Measurements from ENCODE around the gene SIPA1L3.

SIPA1L3 gene

DNA sequence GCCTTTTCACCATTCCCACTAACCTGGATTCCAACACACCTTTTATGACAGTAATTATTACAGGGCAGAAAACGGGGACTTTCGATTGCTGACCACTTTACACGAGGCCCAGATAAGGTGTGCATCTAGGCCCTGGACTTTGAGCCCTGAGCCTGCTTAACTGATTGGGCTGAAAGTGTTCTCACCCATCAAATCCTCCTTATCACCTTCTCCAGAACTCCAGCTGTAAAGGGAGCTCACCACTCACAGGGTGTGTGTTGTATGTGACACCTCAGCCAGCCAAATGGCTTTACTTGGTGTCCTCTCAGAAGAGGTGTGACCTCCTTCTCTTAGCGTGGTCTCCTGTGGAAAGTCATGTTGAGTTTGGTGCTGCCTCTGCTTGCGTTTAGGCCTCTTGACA, 36.5 kb downstream of the SIPA1L3 start:
- DNase-seq (ENCODE audit: insufficient read length, low spot score): no peak
- no peak for FAIRE-seq

GRCh38 chr19:37946132-37946531, 39.1 kb downstream of the SIPA1L3 start:
- FAIRE-seq (no peak), DNase-seq (ENCODE audit: insufficient read length, low spot score) (no peak)

DNA sequence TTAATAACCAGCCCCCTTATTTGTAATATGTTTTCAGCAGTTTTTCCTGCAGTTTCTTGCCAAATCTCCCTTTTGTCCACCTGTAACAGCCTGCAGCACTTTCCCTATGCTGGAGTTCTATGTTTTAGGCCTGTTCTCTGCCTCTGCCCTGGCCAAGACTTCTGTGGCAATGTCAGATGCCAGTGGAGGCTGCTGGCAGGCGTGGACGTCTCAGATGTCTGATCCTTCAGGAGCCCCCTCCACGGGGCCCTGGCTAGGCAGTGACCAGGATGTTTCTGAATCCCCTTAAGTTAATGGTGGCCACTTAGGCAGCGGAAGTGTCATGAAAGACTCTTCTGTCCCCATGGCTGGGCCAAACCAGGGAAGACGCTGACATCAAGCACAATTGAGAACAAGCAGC, 40.8 kb downstream of the SIPA1L3 start:
- DNase-seq (ENCODE audit: insufficient read length, low spot score): no peak
- FAIRE-seq: no peak

DNA sequence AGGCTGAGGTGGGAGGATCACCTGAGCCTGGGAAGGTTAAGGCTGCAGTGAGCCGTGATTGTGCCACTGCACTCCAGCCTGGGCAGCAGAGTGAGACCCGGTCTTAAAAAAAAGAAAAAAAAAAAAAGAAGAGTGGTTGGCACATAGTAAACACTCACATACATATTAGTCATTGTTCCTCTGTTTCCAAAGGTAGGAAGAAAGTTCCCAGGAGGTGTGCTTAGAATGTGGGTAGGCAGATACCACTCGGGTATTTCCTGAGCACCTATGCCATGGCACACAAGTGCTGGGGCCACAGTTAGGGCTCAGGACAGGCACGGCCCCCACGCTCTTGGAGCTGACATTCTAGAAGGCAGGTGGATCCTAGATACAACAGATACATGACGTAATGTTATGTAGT, 41.4 kb downstream of the SIPA1L3 start:
- DNase-seq (ENCODE audit: insufficient read length, low spot score) (no peak), FAIRE-seq (no peak)

DNA sequence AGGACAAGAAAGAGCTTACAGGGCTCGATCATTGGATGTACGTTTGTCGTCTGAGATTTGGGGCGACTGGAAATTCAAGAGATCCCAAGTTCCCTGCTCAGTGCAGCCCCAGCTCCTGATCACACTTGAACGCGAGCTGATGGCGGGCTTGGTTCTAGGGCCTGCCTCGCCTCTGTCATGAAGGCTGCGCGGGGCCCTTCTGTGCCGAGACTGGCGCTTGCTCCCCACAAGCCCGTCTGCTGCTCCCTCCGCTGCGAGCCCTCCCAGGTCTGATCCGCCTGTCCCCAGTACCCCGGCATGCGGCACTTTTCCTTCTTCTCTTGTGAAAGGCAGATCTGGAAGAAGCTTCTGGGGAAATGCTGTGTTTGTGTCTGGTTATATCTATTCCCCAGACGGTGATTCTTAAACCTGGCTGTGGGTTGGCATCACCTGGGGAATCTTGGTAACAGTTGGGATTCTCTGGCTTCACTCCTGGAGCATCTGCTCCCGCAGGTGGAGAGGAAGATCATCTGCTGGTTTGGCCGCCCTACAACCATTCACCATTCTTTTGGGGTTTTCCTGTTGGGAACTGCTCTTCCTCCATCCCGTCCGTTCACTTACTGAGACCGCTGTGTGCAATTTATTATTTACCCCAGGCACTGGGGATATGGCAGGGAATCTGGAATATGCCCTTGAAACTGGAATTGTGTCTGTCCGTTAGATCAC, 43.6 kb downstream of the SIPA1L3 start:
- DNase-seq (ENCODE audit: insufficient read length, low spot score) (no peak), FAIRE-seq (no peak)

DNA sequence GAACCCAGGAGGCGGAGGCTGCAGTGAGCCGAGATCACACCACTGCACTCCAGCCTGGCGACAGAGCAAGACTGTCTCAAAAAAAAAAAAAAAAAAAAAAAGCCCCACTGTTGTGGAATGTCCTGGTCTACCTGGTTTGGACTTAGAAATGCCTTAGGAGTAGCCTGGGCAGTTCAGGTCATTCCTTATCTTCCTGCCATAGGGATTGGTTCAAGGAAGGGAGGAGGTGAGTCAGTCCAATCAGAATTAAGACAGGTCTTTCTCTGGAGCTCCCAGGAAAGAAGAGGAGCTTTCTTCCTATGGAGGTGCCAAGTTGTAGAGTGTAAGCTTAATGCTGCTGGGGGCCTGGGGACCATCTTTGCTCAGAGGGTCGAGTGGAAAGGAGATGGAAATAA, 44.8 kb downstream of the SIPA1L3 start:
- FAIRE-seq: no peak
- DNase-seq (ENCODE audit: insufficient read length, low spot score): no peak

DNA sequence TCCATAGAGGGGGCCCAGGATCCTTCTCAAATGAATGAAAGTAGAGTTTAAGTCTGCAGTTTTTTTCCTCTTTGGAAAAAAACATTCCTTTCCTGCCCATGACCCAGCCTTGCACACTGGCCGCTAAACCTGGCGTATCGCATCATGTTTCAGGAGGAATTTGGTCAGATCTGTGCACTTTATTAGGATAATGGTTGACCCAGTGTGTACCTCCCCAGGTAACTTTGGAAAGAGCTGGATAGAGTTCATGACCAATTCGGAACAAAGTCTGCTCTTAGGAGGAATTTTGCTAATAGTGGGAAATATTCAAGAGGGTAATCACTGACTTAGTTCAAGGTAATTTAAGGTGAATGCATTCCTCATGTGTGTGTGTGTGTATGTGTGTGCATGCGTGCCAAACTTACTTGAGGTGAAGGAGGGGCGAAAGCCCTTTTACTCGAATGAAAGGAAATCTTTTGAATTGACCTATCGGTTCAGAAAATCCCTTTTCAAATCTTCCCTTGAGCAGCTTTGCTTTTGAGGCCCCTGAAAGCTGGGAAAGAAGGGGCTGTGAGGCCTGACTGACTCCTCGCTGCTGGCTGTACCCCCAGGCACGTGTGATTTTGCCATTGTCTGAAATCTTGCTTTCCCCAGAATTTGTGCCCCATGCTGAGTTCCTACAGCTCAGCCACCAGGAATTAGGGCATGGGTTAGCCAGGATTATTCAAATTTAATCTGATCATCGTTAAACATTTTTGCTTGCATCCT, 46.3 kb downstream of the SIPA1L3 start:
- FAIRE-seq: no peak
- no peak for DNase-seq (ENCODE audit: insufficient read length, low spot score)

GRCh38 chr19:37953918-37954303, 46.9 kb downstream of the SIPA1L3 start:
- no peak for DNase-seq (ENCODE audit: insufficient read length, low spot score)
- FAIRE-seq: no peak

- DNase-seq (ENCODE audit: insufficient read length, low spot score) (no peak), FAIRE-seq (no peak)
Measured at GRCh38 chr19:37954421-37954874, 47.4 kb downstream of the SIPA1L3 start.

- DNase-seq (ENCODE audit: insufficient read length, low spot score) (no peak), FAIRE-seq (no peak)
Measured at GRCh38 chr19:37955986-37956385, 49.0 kb downstream of the SIPA1L3 start.

DNA sequence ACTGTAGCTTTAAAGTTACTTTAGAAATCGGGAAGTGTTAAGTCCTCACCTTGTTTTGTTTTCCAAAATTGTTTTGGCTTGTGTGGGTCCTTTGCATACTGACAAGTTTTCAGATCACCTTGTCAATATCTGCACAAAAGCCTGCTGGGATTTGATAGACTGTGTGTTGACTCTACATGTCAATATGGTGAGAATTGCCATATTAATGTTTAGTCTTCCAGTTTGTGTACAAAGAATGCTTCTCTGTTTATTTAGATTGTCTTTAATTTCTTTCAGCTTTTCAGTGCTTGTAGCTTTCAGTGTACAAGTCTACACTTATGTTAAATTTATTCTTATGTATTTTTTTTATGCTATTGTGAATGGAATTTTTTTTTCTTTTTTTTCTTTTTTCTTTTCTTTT, 50.2 kb downstream of the SIPA1L3 start:
- FAIRE-seq (no peak), DNase-seq (ENCODE audit: insufficient read length, low spot score) (no peak)

- no peak for DNase-seq (ENCODE audit: insufficient read length, low spot score)
- FAIRE-seq: no peak
Measured at GRCh38 chr19:37959665-37960114, 52.7 kb downstream of the SIPA1L3 start.

- FAIRE-seq: no peak
Measured at GRCh38 chr19:37961198-37961597, 54.2 kb downstream of the SIPA1L3 start.

GRCh38 chr19:37963190-37963936, 56.4 kb downstream of the SIPA1L3 start:
- no peak for FAIRE-seq
- DNase-seq (ENCODE audit: insufficient read length, low spot score): no peak

More at GRCh38 chr19:37961198-37961597, 54.2 kb downstream of the SIPA1L3 start:
- DNase-seq (ENCODE audit: insufficient read length, low spot score): no peak

DNA sequence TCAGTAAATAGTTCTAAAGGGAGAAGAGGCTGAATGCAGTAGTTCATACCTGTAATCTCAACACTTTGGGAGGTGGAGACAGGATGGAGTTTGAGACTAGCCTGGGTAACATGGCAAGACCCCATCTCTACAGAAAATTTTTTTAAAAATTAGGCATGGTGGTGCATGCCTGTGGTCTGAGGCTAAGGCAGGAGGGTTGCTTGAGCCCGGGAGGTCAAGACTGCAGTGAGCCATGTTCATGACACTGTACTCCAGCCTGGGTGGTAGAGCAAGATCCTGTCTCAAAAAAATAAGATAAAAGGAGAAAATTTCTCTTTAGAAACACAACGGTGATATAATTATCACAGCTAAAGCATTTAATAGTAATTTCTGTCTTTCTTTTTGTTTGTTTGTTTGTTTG, 57.1 kb downstream of the SIPA1L3 start:
- FAIRE-seq: no peak
- no peak for DNase-seq (ENCODE audit: insufficient read length, low spot score)

GRCh38 chr19:37966211-37966661, 59.2 kb downstream of the SIPA1L3 start:
- peak; percentile 29 for DNase-seq (ENCODE audit: insufficient read length, low spot score)
- no peak for FAIRE-seq

- FAIRE-seq: peak; percentile 46
- peak; percentile 25 for DNase-seq (ENCODE audit: insufficient read length, low spot score)
Measured at GRCh38 chr19:37966662-37967231, 59.7 kb downstream of the SIPA1L3 start.

DNA sequence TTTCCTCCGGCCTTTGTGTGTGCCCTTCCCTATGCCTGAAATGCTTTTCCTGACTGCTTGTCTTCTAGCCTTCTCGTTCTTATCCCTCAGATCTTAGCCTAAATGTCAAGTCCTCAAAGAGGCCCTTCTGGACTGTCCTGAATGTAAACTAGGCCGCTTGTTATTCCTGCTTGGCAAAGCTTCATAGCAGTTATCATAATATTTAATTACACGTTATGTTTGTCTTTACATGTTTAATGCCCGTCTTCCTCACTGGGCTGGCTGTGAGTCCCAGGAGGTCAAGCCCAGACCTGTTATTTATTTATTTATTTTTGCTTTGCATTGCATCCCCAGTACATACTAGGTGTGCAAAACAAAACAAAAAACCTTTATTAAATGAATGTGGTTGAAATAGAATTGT, 62.7 kb downstream of the SIPA1L3 start:
- FAIRE-seq: no peak
- no peak for DNase-seq (ENCODE audit: insufficient read length, low spot score)

GRCh38 chr19:37970699-37971098, 63.7 kb downstream of the SIPA1L3 start:
- no peak for DNase-seq (ENCODE audit: insufficient read length, low spot score)
- FAIRE-seq: peak; percentile 46

DNA sequence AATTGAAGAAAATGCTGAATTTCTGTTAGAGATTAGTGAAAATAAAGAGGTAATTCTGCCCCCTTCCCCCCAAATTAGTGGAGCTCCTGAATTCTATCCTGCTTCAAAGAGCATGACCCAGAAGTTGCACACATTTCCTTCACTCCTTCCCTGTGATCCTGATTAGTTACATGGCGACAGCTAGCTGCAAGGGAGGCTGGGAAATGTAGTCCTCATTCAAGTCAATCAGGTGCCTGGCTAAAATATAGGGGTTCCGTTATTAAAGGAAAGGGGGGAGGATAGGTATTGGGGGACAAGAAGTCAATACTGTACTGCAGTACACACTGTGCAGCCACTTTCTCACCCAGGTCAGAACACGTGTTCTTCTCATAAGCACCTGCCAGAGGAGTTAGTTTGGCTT, 65.8 kb downstream of the SIPA1L3 start:
- no peak for DNase-seq (ENCODE audit: insufficient read length, low spot score)
- FAIRE-seq: no peak

- no peak for DNase-seq (ENCODE audit: insufficient read length, low spot score)
- peak; percentile 16 for FAIRE-seq
Measured at GRCh38 chr19:37973666-37974065, 66.7 kb downstream of the SIPA1L3 start.
